Measurements from ENCODE around the gene FERMT3. TPM values are rescaled to one million over a fixed set of nuclear protein-coding genes. Genes with fewer than 3 reads are reported as not detected.

Gene FERMT3
- total RNA-seq, 1 donor from 2014 or later, result 202 TPM

DNA sequence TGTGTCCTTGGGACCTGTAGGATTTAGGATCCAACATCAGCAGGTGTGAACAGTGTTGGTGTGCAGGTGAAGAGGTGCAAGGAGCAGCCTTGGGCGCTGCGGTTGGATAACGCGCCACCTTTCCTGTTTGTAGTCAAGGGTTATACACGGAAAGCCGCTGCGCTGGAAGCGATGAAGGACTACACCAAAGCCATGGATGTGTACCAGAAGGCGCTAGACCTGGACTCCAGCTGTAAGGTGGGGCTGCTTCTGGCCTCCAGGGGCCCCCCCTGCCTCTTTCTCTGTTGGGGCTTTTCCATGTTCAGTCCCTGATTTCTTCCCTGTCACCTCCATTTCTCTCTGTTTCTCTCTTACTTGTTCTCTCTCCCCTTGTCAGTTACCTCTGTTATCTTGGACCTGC is 3.5 kb upstream of the FERMT3 start:
- no peaks in the 10 kb centered on the region for H3K27me3 Mint-ChIP-seq (ENCODE audit: low read depth)
- intact Hi-C loops (cut with micrococcal nuclease), result no loop called here
- no peak overlapping the region for H3K27ac Mint-ChIP-seq
- peaks cover 17% of the 10 kb centered on the region for H3K4me1 Mint-ChIP-seq (ENCODE audit: low read depth)
- no peak overlapping the region for H3K4me3 Mint-ChIP-seq (ENCODE audit: low read depth)
- H3K36me3 Mint-ChIP-seq (ENCODE audit: low read depth), result peaks cover 83% of the 10 kb centered on the region
- no peaks in the 10 kb centered on the region for H3K9me3 Mint-ChIP-seq
- no peak for DNase-seq (ENCODE audit: low spot score)

DNA sequence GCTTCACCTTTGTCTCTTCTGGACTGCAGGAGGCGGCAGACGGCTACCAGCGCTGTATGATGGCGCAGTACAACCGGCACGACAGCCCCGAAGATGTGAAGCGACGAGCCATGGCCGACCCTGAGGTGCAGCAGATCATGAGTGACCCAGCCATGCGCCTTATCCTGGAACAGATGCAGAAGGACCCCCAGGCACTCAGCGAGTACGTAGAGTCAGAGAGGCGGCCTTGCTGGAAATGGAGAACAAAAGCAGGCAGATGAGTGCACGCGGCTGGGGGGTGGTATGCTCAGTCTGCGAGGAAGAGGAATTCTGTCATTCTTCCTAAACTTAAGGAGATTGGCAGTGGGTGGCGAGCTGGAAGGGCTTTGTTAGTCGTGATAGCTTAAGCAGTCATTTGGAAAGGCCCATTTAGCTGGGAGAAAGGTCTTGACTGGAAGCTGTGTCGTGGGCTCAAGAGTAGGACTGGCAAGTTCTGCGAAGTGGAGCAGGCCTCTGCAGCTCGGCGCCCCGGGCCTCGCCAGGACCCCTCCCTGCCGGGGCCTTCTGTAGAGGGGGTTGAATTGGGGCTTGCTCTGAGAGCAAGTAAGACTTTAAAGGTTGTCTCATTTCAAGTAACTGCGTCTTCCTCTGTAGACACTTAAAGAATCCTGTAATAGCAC is 3.0 kb upstream of the FERMT3 start:
- Mint-ChIP-seq H3K27ac (no peak overlapping the region), H3K36me3 (ENCODE audit: low read depth) (peaks cover 88% of the 10 kb centered on the region), H3K4me1 (ENCODE audit: low read depth) (peaks cover 17% of the 10 kb centered on the region), H3K4me3 (ENCODE audit: low read depth) (no peak overlapping the region), H3K9me3 (no peaks in the 10 kb centered on the region), H3K27me3 (ENCODE audit: low read depth) (no peaks in the 10 kb centered on the region)
- intact Hi-C loops (cut with micrococcal nuclease), result loop anchor here (1.0 kb wide), 1 partner anchor 101 kb away; no protein-coding TSS in a partner anchor
- no peak for DNase-seq (ENCODE audit: low spot score)

DNA sequence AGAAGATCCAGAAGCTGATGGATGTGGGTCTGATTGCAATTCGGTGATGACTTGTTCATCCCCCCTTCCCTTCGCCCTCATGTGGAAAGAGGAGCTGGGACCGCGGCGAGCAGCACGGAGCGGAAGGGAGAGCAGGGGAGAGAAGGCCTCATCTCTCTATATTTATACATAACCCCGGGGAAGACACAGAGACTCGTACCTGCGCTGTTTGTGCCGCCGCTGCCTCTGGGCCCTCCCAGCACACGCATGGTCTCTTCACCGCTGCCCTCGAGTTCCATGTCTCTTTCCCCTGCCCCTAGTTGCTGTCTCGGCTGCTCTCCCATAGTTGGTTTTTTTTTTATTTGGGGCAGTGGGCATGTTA is 2.5 kb upstream of the FERMT3 start:
- no peak for DNase-seq (ENCODE audit: low spot score)
- Mint-ChIP-seq H3K27ac (no peak overlapping the region), H3K4me1 (ENCODE audit: low read depth) (peaks cover 19% of the 10 kb centered on the region), H3K4me3 (ENCODE audit: low read depth) (no peak overlapping the region), H3K36me3 (ENCODE audit: low read depth) (peaks cover 89% of the 10 kb centered on the region), H3K27me3 (ENCODE audit: low read depth) (no peaks in the 10 kb centered on the region), H3K9me3 (no peaks in the 10 kb centered on the region)
- intact Hi-C loops (cut with micrococcal nuclease), result loop anchor here (1.0 kb wide), 1 partner anchor 100 kb away; no protein-coding TSS in a partner anchor

DNA sequence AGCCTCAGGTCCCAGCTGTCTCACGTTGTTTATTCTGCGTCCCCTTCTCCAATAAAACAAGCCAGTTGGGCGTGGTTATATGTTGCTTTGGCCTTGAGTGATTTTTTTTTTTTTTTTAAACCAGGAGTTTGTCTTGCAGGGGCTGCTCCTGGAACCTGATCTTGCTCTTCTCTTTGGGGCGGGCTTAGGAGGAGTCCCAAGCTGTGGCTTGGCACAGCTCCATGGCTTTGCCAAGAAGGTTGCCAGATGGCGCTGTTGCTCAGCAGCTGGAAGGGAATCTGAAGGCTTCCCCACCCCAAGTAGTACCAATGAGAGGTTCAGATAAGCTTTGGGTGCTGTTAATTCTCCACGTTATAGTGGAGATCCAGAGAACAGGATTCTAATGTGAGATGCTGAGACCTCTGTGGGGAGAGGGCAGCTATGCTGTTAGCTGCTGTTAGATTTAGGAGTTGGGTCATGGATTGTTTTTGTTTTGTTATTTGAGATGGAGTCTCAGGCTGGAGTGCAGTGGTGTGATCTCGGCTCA is 2.0 kb upstream of the FERMT3 start:
- Mint-ChIP-seq H3K4me3 (ENCODE audit: low read depth) (peak overlapping the region; percentile 75), H3K36me3 (ENCODE audit: low read depth) (peaks cover 91% of the 10 kb centered on the region), H3K27me3 (ENCODE audit: low read depth) (no peaks in the 10 kb centered on the region), H3K27ac (peak overlapping the region; percentile 81), H3K9me3 (no peaks in the 10 kb centered on the region), H3K4me1 (ENCODE audit: low read depth) (peaks cover 21% of the 10 kb centered on the region)
- intact Hi-C loops (cut with micrococcal nuclease), result loop anchor here (1.0 kb wide), 1 partner anchor 100 kb away; no protein-coding TSS in a partner anchor
- peak; percentile 67 for DNase-seq (ENCODE audit: low spot score)

DNA sequence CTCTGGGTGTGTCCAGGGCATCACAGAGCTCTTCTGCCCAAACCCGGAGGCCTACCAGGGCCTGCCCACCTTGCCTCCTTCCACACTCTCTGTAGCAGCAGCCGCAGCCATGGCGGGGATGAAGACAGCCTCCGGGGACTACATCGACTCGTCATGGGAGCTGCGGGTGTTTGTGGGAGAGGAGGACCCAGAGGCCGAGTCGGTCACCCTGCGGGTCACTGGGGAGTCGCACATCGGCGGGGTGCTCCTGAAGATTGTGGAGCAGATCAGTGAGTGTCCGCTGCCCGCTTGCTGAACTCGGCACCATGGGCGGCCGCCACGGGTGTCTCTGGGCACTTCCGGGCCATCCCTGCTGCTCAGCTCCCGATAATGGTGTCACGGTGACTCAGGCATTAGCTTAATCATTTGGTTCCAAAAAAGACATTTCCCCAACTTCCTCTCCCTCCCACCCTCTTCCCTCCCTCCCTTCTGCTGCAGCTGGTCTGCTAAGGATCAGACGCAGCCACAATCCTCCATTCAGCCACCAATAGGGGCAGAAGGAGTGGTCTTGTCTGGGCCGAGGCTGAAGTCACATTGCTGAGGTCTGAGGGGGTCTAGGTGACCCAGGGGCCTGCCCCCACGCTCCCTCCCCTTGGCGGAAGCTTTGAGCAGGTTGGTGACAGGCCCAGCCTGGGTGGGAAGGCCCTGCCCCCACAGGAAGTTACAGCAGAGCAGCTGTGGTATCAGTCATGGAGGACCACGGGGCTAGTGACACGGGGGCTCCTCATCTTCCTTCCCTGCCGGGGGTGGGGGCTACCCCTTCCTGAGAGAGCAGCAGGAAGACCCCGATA is 950 bp downstream of the FERMT3 start:
- Mint-ChIP-seq H3K9me3 (no peaks in the 10 kb centered on the region), H3K27ac (peak overlapping the region; percentile 95), H3K4me1 (ENCODE audit: low read depth) (peaks cover 26% of the 10 kb centered on the region), H3K4me3 (ENCODE audit: low read depth) (peak overlapping the region; percentile 92), H3K36me3 (ENCODE audit: low read depth) (peaks cover 92% of the 10 kb centered on the region), H3K27me3 (ENCODE audit: low read depth) (no peaks in the 10 kb centered on the region)
- intact Hi-C loops (cut with micrococcal nuclease), result loop anchor here (1.0 to 5.0 kb wide), 5 partner anchors 19 to 150 kb away; partner anchors contain the start of genes FKBP2, NUDT22, RPS6KA4 and TRPT1
- DNase-seq (ENCODE audit: low spot score), result peak; percentile 73

DNA sequence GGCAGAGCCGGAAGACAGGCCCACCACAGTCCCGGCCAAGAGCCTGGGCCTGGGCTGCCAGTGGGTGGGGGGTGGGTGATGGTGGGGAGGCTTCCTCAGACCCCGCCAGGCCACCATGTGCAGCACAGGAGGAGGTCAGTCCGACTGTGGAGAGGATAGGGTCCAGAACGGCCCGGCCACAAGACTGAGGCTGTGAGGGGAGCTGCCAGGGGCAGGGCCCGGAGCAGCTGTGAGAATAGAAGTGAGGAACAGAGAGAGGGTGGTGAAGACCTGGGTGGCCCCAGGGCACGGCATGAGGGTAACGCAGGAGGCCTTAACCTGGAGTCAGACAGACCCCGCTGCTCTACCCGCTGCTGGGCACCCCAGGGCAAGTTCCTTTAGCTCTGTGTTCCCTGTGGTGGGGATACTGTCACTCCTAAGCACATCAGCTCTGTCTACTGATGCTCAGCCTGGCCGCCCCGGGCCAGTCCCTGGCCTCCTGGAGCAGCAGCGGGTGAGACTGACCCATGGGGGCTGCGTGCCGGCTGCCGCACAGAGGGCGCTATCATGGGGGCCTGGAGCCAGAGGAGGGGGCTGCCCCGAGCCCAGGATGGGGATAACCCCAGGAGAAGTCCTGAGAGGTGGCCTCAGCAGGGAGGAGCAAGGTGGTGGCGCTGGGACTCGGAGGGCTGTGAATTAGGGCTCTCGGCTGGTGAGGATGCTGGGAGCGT is 1.7 kb downstream of the FERMT3 start:
- Mint-ChIP-seq H3K4me1 (ENCODE audit: low read depth) (peaks cover 25% of the 10 kb centered on the region), H3K36me3 (ENCODE audit: low read depth) (peaks cover 90% of the 10 kb centered on the region), H3K27ac (peak overlapping the region; percentile 95), H3K9me3 (no peaks in the 10 kb centered on the region), H3K27me3 (ENCODE audit: low read depth) (no peaks in the 10 kb centered on the region), H3K4me3 (ENCODE audit: low read depth) (peak overlapping the region; percentile 92)
- no peak for DNase-seq (ENCODE audit: low spot score)
- intact Hi-C loops (cut with micrococcal nuclease), result loop anchor here (5.0 kb wide), 1 partner anchor 149 kb away; the partner anchor contains the start of gene RPS6KA4

DNA sequence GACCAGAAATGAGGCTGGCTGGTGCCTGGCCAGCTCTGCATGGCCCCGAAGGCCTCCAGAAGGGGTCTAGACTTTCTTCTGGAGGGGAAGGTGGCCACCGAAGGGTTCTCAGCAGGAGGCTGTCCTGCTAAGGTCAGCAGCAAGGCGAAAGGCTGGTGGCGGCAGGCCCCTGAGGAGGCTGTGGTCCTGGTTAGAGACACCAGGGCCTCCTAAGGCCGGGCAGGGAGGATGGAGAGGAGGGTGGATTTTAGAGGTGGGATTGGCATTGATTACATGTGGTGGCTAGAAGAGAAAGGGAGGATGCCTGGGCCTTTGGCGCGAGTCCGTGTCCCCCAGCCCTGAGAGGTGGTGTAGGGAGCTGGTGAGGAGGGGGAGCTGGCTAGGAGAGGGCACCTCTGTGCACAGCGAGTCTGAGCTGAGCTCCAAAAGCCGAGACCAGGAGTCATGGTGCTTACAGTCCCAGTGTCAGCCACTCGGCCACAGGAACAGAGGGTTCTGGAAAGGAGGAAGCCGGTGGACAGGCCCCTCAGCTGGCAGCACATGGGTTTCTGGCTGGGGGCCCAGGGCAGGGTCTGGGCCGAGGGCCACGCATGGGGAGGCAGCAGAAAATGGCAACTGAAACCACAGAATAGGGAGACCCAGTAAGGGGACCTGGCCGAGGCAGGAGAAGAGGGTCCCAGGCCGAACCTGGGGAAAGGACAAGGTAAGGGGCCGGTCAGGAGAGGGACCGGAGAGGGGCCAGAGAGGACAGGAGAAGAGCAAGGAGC is 2.5 kb downstream of the FERMT3 start:
- peak overlapping the region; percentile 33 for H3K4me3 Mint-ChIP-seq (ENCODE audit: low read depth)
- peak overlapping the region; percentile 95 for H3K27ac Mint-ChIP-seq
- peaks cover 25% of the 10 kb centered on the region for H3K4me1 Mint-ChIP-seq (ENCODE audit: low read depth)
- no peak for DNase-seq (ENCODE audit: low spot score)
- H3K27me3 Mint-ChIP-seq (ENCODE audit: low read depth), result no peaks in the 10 kb centered on the region
- intact Hi-C loops (cut with micrococcal nuclease), result loop anchor here (5.0 kb wide), 1 partner anchor 148 kb away; the partner anchor contains the start of gene RPS6KA4
- no peaks in the 10 kb centered on the region for H3K9me3 Mint-ChIP-seq
- peaks cover 87% of the 10 kb centered on the region for H3K36me3 Mint-ChIP-seq (ENCODE audit: low read depth)

DNA sequence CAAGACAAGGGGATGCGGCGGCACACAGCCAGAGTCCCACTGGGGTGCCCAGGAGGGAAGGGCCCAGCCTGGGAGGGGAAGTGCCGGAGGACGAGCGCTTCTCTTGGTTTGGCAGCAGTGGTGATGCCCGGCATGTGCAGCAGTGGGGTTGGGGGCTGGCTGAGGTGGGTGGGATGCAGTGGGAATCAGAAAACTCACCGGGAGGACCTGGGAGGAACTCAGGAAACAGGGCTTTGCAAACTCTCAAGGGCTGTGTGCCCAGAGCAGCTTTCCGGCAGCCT is 3.0 kb downstream of the FERMT3 start:
- intact Hi-C loops (cut with micrococcal nuclease), result loop anchor here (5.0 kb wide), 1 partner anchor 148 kb away; the partner anchor contains the start of gene RPS6KA4
- H3K27ac Mint-ChIP-seq, result peak overlapping the region; percentile 33

DNA sequence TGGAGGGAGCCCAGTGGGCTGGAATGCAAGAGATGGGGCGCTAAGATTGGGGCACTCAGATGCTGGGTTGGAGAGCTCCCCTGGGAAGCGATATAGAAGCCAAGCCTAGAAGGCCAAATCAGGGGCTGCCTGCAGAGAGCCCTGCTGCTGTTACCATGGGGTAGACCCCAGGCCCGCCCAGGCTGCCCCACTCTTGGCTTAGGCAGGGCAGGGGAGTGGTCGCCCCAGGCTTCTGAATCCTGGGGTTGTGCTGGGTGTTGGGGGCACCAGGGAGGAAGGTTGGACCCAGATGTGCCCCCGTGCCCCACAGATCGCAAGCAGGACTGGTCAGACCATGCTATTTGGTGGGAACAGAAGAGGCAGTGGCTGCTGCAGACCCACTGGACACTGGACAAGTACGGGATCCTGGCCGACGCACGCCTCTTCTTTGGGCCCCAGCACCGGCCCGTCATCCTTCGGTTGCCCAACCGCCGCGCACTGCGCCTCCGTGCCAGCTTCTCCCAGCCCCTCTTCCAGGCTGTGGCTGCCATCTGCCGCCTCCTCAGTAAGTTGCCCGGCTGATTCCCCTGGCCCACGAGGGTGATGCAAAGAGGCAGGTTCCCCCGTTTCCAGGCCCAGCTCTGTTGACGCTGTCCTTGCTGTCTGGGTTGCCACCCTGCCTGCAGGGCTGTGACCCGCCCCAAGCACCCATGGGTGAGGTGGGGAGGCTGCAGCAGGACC is 3.9 kb downstream of the FERMT3 start:
- Mint-ChIP-seq H3K27me3 (ENCODE audit: low read depth) (no peaks in the 10 kb centered on the region), H3K9me3 (no peaks in the 10 kb centered on the region), H3K27ac (peak overlapping the region; percentile 42), H3K4me1 (ENCODE audit: low read depth) (peaks cover 22% of the 10 kb centered on the region), H3K36me3 (ENCODE audit: low read depth) (peaks cover 90% of the 10 kb centered on the region), H3K4me3 (ENCODE audit: low read depth) (no peak overlapping the region)
- DNase-seq (ENCODE audit: low spot score), result no peak
- intact Hi-C loops (cut with micrococcal nuclease), result no loop called here

More for the DNA sequence above, 3.0 kb downstream of the FERMT3 start:
- no peak for DNase-seq (ENCODE audit: low spot score)
- H3K27me3 Mint-ChIP-seq (ENCODE audit: low read depth), result no peaks in the 10 kb centered on the region
- peaks cover 20% of the 10 kb centered on the region for H3K4me1 Mint-ChIP-seq (ENCODE audit: low read depth)
- no peaks in the 10 kb centered on the region for H3K9me3 Mint-ChIP-seq
- peaks cover 87% of the 10 kb centered on the region for H3K36me3 Mint-ChIP-seq (ENCODE audit: low read depth)
- H3K4me3 Mint-ChIP-seq (ENCODE audit: low read depth), result no peak overlapping the region

DNA sequence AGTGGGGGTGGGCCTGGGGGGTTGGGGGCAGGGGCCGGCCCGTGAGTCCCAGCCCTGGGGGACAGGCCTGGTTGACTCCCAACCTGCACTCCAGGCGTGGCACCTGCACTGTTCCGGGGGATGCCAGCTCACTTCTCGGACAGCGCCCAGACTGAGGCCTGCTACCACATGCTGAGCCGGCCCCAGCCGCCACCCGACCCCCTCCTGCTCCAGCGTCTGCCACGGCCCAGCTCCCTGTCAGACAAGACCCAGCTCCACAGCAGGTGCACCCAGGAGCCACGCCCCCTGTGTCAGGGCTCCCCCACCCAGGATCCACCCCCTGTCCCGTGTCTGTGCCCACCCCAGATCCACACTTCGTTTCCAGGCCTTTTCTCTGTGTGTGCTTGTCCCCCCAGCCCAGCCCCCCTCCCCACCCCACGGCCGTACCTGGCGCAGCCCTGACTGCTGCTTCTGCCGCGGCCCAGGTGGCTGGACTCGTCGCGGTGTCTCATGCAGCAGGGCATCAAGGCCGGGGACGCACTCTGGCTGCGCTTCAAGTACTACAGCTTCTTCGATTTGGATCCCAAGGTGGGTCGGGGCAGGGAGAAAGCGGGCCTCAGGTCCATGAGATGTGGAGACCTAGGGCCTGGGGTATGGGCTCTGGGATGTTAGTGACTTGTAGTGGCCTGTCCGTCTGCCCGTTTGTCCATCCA is 4.8 kb downstream of the FERMT3 start:
- Mint-ChIP-seq H3K27ac (no peak overlapping the region), H3K4me3 (ENCODE audit: low read depth) (no peak overlapping the region), H3K9me3 (no peaks in the 10 kb centered on the region), H3K4me1 (ENCODE audit: low read depth) (peaks cover 17% of the 10 kb centered on the region), H3K27me3 (ENCODE audit: low read depth) (no peaks in the 10 kb centered on the region), H3K36me3 (ENCODE audit: low read depth) (peaks cover 87% of the 10 kb centered on the region)
- DNase-seq (ENCODE audit: low spot score), result no peak
- intact Hi-C loops (cut with micrococcal nuclease), result no loop called here

DNA sequence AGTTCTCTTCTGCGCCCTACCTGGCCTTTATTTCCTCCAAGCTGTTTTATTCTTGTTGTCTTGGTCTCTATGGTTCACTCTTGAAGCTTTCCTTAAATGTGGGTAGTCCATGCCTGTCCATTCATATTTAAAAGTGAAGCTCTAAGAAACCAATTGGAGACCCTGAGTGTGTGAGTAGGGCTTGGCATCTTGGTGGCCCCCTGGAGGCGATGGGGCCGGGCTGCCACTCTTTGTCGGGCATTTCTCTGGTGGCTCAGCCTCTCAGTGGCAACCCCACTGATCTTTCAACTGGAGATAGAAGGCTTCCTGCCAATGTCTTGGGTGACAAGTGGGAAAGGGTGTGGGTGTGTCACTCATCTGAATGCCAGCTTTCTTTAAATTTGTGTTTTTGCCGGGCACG is 10.4 kb downstream of the FERMT3 start:
- Mint-ChIP-seq H3K9me3 (no peaks in the 10 kb centered on the region), H3K27ac (no peak overlapping the region), H3K4me3 (ENCODE audit: low read depth) (no peak overlapping the region), H3K4me1 (ENCODE audit: low read depth) (peaks cover 9% of the 10 kb centered on the region), H3K36me3 (ENCODE audit: low read depth) (peaks cover 70% of the 10 kb centered on the region), H3K27me3 (ENCODE audit: low read depth) (no peaks in the 10 kb centered on the region)
- intact Hi-C loops (cut with micrococcal nuclease), result no loop called here
- DNase-seq (ENCODE audit: low spot score), result no peak

Measured in activated T-helper 2 cell treated with anti-CD3 and anti-CD28 coated beads, Interferon-gamma antibody, Interleukin-2, Interleukin-4, amounts not matched to agents 10 μg/mL and 5 μg/mL and 100 μg/mL, durations not matched to agents 14 hours and 24 hours and 36 hours (primary cell).